SH-SY5Y (cell line): ENCODE measurements around the gene ZNF394.

Source experiments
- GATA2 ChIP-seq: IDR thresholded peaks from 2 replicates; pipeline ENCODE4 v1.6.1; 2011; ENCODE audit warnings: mild to moderate bottlenecking, low read depth, low read length
- GATA3 ChIP-seq: IDR thresholded peaks from 2 replicates; pipeline ENCODE4 v1.6.1; 2011; ENCODE audit warnings: low read depth, mild to moderate bottlenecking, low read length, moderate library complexity

ZNF394 gene

GRCh38 chr7:99499371-99499720 lies 735 bp downstream of the ZNF394 start:
- TF ChIP-seq GATA3 (no peak), GATA2 (no peak)

- TF ChIP-seq GATA2 (no peak), GATA3 (no peak)
Measured at GRCh38 chr7:99498546-99498944, 1.5 kb downstream of the ZNF394 start.

- no peak for TF ChIP-seq GATA2
- TF ChIP-seq GATA3, result no peak
Measured at GRCh38 chr7:99497766-99498545, 2.1 kb downstream of the ZNF394 start.

GRCh38 chr7:99493823-99494222 lies 6.3 kb downstream of the ZNF394 start:
- TF ChIP-seq GATA3, result no peak
- TF ChIP-seq GATA2, result no peak

GRCh38 chr7:99490878-99491277 lies 9.2 kb downstream of the ZNF394 start:
- TF ChIP-seq GATA3 (no peak), GATA2 (no peak)

- no peak for TF ChIP-seq GATA2
- no peak for TF ChIP-seq GATA3
Measured at GRCh38 chr7:99489235-99489634, 10.8 kb downstream of the ZNF394 start.

GRCh38 chr7:99485094-99485493 lies 15.0 kb downstream of the ZNF394 start:
- no peak for TF ChIP-seq GATA3
- no peak for TF ChIP-seq GATA2

GRCh38 chr7:99478464-99479440 lies 21.3 kb downstream of the ZNF394 start:
- TF ChIP-seq GATA3 (no peak), GATA2 (no peak)

GRCh38 chr7:99476107-99476506 lies 24.0 kb downstream of the ZNF394 start:
- TF ChIP-seq GATA3 (no peak), GATA2 (no peak)

- TF ChIP-seq GATA2 (no peak), GATA3 (no peak)
Measured at GRCh38 chr7:99473315-99473596, 26.8 kb downstream of the ZNF394 start.

- TF ChIP-seq GATA2 (peak; percentile 65), GATA3 (no peak)
Measured at GRCh38 chr7:99472561-99473314, 27.3 kb downstream of the ZNF394 start, which contains the start of gene ZNF789. ZNF789 (plus strand) TSS chr7:99472890; CDS start chr7:99476457, 3,567 bp downstream.

GRCh38 chr7:99469381-99470065 lies 30.6 kb downstream of the ZNF394 start:
- TF ChIP-seq GATA3, result no peak
- TF ChIP-seq GATA2, result no peak

- no peak for TF ChIP-seq GATA2
Measured at GRCh38 chr7:99468336-99468918, 31.7 kb downstream of the ZNF394 start.

GRCh38 chr7:99465421-99465768 lies 34.7 kb downstream of the ZNF394 start:
- no peak for TF ChIP-seq GATA2
- TF ChIP-seq GATA3, result no peak
